ENCODE data around the gene UBE2Z. TPM values are rescaled to one million over a fixed set of nuclear protein-coding genes. Genes with fewer than 3 reads are reported as not detected.
A peak's percentile ranks its signal among the peaks of the same experiment; 100 is the strongest.

The UBE2Z gene
- total and polyA plus RNA-seq, 2 of the 13 experiments (the other 11 are each of a cell fraction or from before 2014, with no cell fraction given) = 63.2 to 122 TPM

DNA sequence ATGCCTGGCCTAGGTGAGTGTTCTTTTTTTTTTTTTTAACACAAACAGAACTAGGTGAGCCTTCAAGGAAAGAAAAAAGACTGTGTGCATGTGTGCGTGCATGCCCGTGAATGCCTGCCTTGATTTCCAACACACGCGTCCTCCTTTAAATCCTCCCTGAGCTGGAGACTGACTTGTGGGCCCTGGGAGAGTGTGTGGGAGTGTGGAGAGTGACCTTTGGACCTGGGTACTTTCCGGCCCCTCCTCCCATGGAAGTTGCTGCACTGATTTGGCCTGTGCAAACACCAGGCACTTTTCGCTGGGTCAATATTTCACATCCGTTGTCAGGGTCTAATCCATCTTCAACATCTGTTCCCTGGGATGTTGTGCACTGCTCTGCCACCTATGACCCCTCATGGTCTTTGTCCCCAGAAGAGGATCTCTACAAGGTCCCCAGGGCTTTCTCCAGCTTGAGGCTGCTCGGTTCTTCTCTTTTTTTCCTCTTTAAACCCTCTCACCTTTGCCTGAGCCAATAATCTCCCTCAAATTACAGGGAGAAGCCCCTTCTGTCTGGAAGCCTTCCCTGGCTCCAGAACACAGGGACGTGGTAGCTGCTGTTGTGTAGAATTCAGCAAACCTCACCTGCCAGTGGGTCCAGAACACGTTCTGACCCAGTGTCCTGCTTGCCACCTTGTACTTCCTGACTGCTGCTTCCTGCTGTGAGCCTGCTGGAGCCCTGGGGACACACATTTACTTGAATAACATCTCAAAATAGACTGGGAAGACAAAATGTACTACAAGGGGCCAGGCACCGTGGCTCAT, 36.5 kb upstream of the UBE2Z start (continued):
- TF ChIP-seq ZNF652 (CRISPR knock-in tag; IDR thresholded peaks at IDR 0.05; ENCODE audit: borderline replicate concordance, low read depth) (peak; percentile 64; the same call in 1 of the 2 replicates), ZNF224 (CRISPR knock-in tag; IDR thresholded peaks at IDR 0.05) (peak; percentile 42; the same call in 1 of the 2 replicates), MTA3 (CRISPR knock-in tag; IDR thresholded peaks at IDR 0.05) (no peak), ZNF703 (CRISPR knock-in tag; IDR thresholded peaks at IDR 0.05; ENCODE audit: borderline replicate concordance) (no peak), ZNF672 (CRISPR knock-in tag; IDR thresholded peaks at IDR 0.05) (no peak), TOE1 (CRISPR knock-in tag; IDR thresholded peaks at IDR 0.05) (peak; percentile 94; the same call in 1 of the 2 replicates), ZNF232 (CRISPR knock-in tag; IDR thresholded peaks at IDR 0.05; ENCODE audit: borderline replicate concordance) (no peak; the same call in 1 of the 2 replicates), NFIB (CRISPR knock-in tag; IDR thresholded peaks at IDR 0.05; ENCODE audit: borderline replicate concordance) (no peak), GPN1 (CRISPR knock-in tag; IDR thresholded peaks at IDR 0.05; ENCODE audit: borderline replicate concordance) (no peak), FOXC1 (CRISPR knock-in tag; IDR thresholded peaks at IDR 0.05; ENCODE audit: borderline replicate concordance) (peak; percentile 65; the same call in 1 of the 2 replicates), SSRP1 (CRISPR knock-in tag; IDR thresholded peaks at IDR 0.05) (peak; percentile 93), KLF9 (CRISPR knock-in tag; IDR thresholded peaks at IDR 0.05; ENCODE audit: low read depth) (peak; percentile 53; the same call in 1 of the 2 replicates), MBNL3 (CRISPR knock-in tag; conservative IDR thresholded peaks at IDR 0.05) (no peak), ZNF7 (CRISPR knock-in tag; IDR thresholded peaks at IDR 0.05) (peak; percentile 38; the same call in 1 of the 2 replicates), RNF2 (conservative IDR thresholded peaks at IDR 0.05; ENCODE audit: low read depth) (peak; percentile 65), ZNF33A (CRISPR knock-in tag; IDR thresholded peaks at IDR 0.05; ENCODE audit: borderline replicate concordance) (peak; percentile 86; the same call in 1 of the 2 replicates), SALL1 (CRISPR knock-in tag; IDR thresholded peaks at IDR 0.05) (peak; percentile 100), PAX8 (CRISPR knock-in tag; IDR thresholded peaks at IDR 0.05; ENCODE audit: borderline replicate concordance) (0 out of 2 replicates have a peak, but pooled peaks have one; percentile 24), FOSL1 (CRISPR knock-in tag; IDR thresholded peaks at IDR 0.05; ENCODE audit: borderline replicate concordance) (no peak)
- TF ChIP-seq, protein P1, sequence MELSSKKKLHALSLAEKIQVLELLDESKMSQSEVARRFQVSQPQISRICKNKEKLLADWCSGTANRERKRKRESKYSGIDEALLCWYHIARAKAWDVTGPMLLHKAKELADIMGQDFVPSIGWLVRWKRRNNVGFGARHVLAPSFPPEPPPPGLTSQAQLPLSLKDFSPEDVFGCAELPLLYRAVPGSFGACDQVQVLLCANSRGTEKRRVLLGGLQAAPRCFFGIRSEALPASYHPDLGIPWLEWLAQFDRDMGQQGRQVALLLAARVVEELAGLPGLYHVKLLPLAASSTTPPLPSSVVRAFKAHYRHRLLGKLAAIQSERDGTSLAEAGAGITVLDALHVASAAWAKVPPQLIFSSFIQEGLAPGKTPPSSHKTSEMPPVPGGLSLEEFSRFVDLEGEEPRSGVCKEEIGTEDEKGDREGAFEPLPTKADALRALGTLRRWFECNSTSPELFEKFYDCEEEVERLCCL (CRISPR knock-in tag; IDR thresholded peaks at IDR 0.05; ENCODE audit: borderline replicate concordance) = no peak
- TF ChIP-seq, protein P2, sequence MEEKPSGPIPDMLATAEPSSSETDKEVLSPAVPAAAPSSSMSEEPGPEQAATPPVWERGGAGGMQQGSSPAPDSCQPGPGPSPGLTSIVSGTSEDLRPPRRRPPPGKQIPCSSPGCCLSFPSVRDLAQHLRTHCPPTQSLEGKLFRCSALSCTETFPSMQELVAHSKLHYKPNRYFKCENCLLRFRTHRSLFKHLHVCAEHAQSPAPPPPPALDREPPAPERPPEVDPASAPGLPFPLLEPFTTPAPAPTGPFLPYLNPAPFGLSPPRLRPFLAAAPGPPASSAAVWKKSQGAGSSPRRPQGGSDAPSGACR (CRISPR knock-in tag; IDR thresholded peaks at IDR 0.05) = peak; percentile 92; the same call in 1 of the 2 replicates
- TF ChIP-seq, protein P3, sequence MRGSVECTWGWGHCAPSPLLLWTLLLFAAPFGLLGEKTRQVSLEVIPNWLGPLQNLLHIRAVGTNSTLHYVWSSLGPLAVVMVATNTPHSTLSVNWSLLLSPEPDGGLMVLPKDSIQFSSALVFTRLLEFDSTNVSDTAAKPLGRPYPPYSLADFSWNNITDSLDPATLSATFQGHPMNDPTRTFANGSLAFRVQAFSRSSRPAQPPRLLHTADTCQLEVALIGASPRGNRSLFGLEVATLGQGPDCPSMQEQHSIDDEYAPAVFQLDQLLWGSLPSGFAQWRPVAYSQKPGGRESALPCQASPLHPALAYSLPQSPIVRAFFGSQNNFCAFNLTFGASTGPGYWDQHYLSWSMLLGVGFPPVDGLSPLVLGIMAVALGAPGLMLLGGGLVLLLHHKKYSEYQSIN (CRISPR knock-in tag; IDR thresholded peaks at IDR 0.05; ENCODE audit: borderline replicate concordance) = no peak
- TF ChIP-seq, protein P4, sequence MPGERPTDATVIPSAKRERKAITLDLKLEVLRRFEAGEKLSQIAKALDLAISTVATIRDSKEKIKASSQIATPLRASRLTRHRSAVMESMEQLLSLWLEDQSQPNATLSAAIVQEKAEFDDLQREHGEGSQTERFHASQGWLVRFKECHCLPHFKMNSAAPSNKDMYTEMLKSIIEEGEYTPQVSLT (CRISPR knock-in tag; IDR thresholded peaks at IDR 0.05; ENCODE audit: borderline replicate concordance, low read depth) = no peak
- TF ChIP-seq, protein P5, sequence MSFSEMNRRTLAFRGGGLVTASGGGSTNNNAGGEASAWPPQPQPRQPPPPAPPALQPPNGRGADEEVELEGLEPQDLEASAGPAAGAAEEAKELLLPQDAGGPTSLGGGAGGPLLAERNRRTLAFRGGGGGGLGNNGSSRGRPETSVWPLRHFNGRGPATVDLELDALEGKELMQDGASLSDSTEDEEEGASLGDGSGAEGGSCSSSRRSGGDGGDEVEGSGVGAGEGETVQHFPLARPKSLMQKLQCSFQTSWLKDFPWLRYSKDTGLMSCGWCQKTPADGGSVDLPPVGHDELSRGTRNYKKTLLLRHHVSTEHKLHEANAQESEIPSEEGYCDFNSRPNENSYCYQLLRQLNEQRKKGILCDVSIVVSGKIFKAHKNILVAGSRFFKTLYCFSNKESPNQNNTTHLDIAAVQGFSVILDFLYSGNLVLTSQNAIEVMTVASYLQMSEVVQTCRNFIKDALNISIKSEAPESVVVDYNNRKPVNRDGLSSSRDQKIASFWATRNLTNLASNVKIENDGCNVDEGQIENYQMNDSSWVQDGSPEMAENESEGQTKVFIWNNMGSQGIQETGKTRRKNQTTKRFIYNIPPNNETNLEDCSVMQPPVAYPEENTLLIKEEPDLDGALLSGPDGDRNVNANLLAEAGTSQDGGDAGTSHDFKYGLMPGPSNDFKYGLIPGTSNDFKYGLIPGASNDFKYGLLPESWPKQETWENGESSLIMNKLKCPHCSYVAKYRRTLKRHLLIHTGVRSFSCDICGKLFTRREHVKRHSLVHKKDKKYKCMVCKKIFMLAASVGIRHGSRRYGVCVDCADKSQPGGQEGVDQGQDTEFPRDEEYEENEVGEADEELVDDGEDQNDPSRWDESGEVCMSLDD (CRISPR knock-in tag; IDR thresholded peaks at IDR 0.05; ENCODE audit: borderline replicate concordance) = no peak

Data from HepG2 (cell line).